Subcutaneous adipose tissue (tissue), 4 donors: ENCODE results near the gene MIGA2. TPM values are rescaled to one million over a fixed set of nuclear protein-coding genes. Genes with fewer than 3 reads are reported as not detected.

Experiments used
- CTCF ChIP-seq: fragments of 450-650 bp; IDR thresholded peaks from one replicate; pipeline ENCODE4 v1.5.1; 2016; ENCODE audit warnings: low read depth, mild to moderate bottlenecking, control low read depth, antibody characterized with exemption, moderate library complexity
- total RNA-seq, 4 donors: library from RNA; depleted of rRNA; stranded (reverse); fragments of >200 nt; gene quantifications; one replicate each; pipeline ENCODE4 v1.1.0, GENCODE V29; 2016

MIGA2 gene
- total RNA-seq, 4 donors from 2014 or later, result 8.8 to 50.5 (median 12.4) TPM

DNA sequence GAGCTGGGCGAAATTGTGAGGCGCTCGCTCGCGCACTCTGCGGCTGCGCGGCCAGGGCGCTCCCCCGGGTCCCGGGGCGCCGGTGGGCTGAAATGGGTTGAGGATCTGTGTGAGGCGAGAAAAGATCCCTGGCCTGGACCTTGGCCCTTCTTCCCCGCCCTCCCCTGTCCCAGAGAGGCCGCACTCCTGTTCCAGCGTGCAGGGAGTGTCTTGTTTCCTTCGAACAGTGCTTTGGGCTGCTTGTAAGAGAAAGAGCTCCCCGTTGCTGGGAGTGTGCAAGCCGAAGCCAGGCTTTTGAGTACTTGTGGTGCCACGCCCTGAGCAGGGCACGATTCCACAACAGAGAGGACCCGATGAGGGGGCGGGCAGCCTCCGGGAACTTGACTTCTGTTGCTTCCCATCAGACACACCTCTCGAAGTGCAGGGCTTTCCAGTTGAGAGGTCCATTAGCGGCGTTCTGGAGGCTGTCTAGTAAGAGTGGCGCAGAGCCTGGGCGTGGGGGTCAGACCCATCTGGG, 45.0 kb downstream of the MIGA2 start:
- no peak for TF ChIP-seq CTCF

GRCh38 chr9:129084087-129084486, 47.7 kb downstream of the MIGA2 start:
- TF ChIP-seq CTCF, result no peak

DNA sequence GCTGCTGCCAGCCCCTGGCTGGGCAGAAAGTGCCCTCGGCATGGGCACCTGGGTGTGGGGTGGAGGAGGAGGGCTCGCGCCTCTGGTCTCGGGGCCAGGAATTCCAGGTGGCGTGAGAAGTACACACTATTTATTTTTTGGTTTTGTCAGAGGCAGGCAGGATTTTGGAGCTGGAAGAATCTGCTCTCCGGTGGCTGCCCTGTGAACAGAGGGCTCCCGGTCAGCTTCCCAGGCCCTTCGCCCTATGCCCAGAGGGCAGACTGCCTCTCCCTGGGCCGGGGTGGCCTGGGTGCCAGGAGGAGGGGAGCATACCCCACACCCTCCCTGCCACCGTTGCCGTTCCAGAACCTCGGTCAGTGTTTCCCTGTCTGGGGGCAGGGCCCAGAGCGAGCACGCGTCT, 52.8 kb downstream of the MIGA2 start:
- no peak for TF ChIP-seq CTCF

DNA sequence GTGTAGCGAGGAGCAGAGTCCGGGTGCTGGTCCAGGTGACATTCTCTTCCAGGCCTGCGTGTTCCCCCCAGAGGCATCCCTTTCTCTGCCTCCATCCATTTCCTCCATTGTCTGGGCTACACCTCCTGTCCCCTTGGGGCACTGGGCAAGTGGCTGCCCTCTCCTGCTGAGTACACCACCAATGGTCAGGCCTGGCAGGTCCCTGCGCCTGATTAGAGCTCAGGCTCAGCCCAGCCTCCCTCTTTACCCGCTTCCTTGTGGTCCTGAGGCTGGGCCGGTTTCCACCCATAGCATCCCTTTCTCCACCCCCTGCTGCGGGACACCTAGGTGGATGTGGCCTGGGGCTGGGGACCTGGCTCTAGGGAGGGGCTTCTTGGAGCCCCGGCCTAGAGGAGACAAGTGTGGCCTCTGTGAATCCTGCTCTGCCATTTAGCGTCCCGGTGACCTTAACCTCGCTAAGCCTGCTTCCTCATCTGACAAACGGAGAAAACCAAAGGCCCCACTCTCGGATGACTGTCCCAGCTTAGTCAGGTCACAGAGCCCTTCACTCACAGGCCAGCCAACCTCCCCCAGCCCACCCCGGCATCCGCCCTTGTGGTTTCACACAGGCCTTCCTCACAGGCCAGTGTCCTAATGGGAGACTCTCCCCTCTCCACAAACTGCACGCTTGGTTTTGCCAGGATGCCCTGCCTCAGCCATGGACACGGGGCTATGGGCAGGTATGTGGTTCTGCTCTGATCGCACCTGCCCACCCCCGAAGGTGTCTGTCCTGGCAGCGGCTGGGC, 57.4 kb downstream of the MIGA2 start:
- no peak for TF ChIP-seq CTCF

DNA sequence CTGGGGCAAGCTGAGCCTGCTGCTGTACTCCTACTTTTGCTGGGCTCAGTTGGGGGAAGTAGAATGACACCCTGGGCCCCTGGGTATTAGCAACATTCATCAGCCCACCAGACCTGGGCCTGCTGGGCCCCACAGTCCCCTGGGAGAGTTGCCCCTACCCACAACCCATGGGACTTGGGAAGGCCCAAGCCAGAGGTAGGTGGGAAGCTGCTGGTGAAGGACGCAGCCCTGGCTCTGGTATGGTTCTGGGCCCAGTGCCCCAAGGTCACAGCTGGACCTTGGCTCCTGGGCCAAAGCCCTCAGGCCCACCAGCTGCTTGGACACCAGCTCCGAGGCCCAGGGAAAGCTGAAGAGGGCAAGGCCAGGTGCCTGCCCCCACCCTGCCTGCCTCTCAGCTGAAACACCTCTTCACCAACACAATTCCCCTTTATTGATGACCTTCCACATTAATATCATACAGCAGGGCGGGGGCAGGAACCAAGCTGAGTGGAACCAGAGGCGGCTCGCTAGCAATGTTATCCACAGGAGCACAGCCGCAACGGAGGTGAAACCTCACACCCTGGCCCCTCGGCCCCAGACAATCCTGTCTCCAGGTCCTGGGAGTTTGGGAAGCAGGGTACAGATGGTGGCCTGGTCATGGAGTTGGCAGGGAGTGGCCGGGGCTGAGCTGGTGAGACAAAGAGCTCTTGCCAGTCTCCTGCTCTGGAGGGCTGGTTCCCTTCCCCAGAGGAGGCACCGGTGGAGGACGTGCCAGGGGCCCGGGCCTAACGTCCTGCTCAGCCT, 58.2 kb downstream of the MIGA2 start:
- no peak for TF ChIP-seq CTCF

DNA sequence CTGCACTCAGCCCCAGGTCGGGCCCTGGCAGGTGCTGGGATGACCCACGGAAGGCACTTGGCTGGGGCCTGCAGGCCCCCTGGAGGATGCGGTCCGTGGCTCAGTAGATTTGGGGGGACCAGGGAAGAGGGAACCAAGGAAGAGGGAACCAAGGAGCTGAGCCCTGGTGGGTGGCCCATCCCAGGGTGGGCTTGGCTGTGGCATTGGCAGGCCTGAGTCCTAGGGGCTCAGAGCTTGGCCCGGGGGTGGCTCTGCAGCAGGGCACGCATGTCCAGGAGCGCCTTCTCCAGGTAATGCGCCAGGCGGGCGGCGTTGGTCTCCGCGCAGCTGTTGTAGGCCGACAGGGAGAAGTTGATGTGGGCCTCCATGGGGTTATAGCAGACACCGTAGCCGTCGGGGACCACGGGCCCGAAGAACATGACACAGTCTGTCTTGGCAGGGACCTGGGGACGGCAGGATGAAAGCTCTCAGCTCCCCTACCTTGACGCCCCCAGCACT, 58.8 kb downstream of the MIGA2 start:
- TF ChIP-seq CTCF, result no peak

- no peak for TF ChIP-seq CTCF
These were observed 59.5 kb downstream of the MIGA2 start for GRCh38 chr9:129095908-129096307.
